GM23338 (cell line): ENCODE data around the gene HLA-B. TPM values are rescaled to one million over a fixed set of nuclear protein-coding genes. Genes with fewer than 3 reads are reported as not detected.

Experiments
- ATAC-seq: fragments of 200-7000 bp; cut with Tn5 transposase; 3 replicates; pipeline ENCODE4 v1.9.1; 2020
- DNase-seq: peaks from one replicate; pipeline ENCODE4 v3.0.0-alpha.2; 2015; ENCODE audit warnings: low spot score
- H2AFZ ChIP-seq: fragments of 200-600 bp; sonication (generic); 2 replicates; pipeline ENCODE4 v1.8.0; 2016; ENCODE audit warnings: antibody characterized with exemption, mild to moderate bottlenecking, moderate library complexity
- H3F3A ChIP-seq: fragments of 200-600 bp; sonication (generic); replicated peaks from 2 replicates; pipeline ENCODE4 v1.8.0; 2017; ENCODE audit warnings: antibody characterized with exemption, mixed run types, low read depth
- H3K27ac ChIP-seq: fragments of 200-600 bp; sonication (generic); 2 replicates; pipeline ENCODE4 v1.6.1; 2016; ENCODE audit warnings: low read depth
- H3K27me3 ChIP-seq: fragments of 200-600 bp; sonication (generic); 2 replicates; pipeline ENCODE4 v1.8.0; 2016; ENCODE audit warnings: mild to moderate bottlenecking, mixed run types, moderate library complexity; ENCODE audit not compliant: insufficient read depth
- H3K36me3 ChIP-seq: fragments of 200-600 bp; sonication (generic); 2 replicates; pipeline ENCODE4 v1.8.0; 2016; ENCODE audit warnings: mild to moderate bottlenecking; ENCODE audit not compliant: insufficient read depth
- H3K4me1 ChIP-seq: fragments of 200-600 bp; sonication (generic); 2 replicates; pipeline ENCODE4 v1.8.0; 2016; ENCODE audit warnings: mild to moderate bottlenecking, moderate library complexity; ENCODE audit not compliant: insufficient read depth
- H3K4me2 ChIP-seq: fragments of 200-600 bp; sonication (generic); 2 replicates; pipeline ENCODE4 v1.7.1; 2017; ENCODE audit warnings: mixed run types
- H3K4me3 ChIP-seq: fragments of 200-600 bp; sonication (generic); 2 replicates; pipeline ENCODE4 v1.6.1; 2016; ENCODE audit warnings: mixed run types
- H3K79me2 ChIP-seq: fragments of 200-600 bp; sonication (generic); replicated peaks from 2 replicates; pipeline ENCODE4 v1.8.0; 2017; ENCODE audit warnings: mild to moderate bottlenecking; ENCODE audit not compliant: insufficient read depth
- H3K9me2 ChIP-seq: fragments of 200-600 bp; sonication (generic); 2 replicates; pipeline ENCODE4 v1.8.0; 2017; ENCODE audit not compliant: insufficient read depth
- H4K20me1 ChIP-seq: fragments of 200-600 bp; sonication (generic); replicated peaks from 2 replicates; pipeline ENCODE4 v1.8.0; 2017; ENCODE audit warnings: mild to moderate bottlenecking; ENCODE audit not compliant: insufficient read depth
- H3K27ac Mint-ChIP-seq: 2 replicates; pipeline ENCODE4 v1.8.0; 2020; ENCODE audit warnings: inconsistent platforms, mild to moderate bottlenecking, moderate library complexity, mixed read lengths
- H3K27me3 Mint-ChIP-seq: 3 replicates; pipeline ENCODE4 v1.8.0; 2022; ENCODE audit warnings: low read depth, mild to moderate bottlenecking, moderate library complexity, mixed read lengths, inconsistent platforms; ENCODE audit not compliant: insufficient read depth, poor library complexity
- H3K36me3 Mint-ChIP-seq: 3 replicates; pipeline ENCODE4 v1.8.0; 2021; ENCODE audit warnings: low read depth, mild to moderate bottlenecking, inconsistent platforms, moderate library complexity, mixed read lengths
- H3K4me1 Mint-ChIP-seq: 3 replicates; pipeline ENCODE4 v1.8.0; 2020; ENCODE audit warnings: mild to moderate bottlenecking, inconsistent platforms, mixed read lengths
- H3K4me3 Mint-ChIP-seq: 3 replicates; pipeline ENCODE4 v1.8.0; 2021; ENCODE audit warnings: moderate library complexity, mild to moderate bottlenecking, inconsistent platforms, mixed read lengths
- H3K9me3 Mint-ChIP-seq: 3 replicates; pipeline ENCODE4 v1.8.0; 2020; ENCODE audit warnings: moderate library complexity, mild to moderate bottlenecking, inconsistent platforms, mixed read lengths
- CTCF ChIP-seq, 2 experiments: fragments of 200-600 bp in 1 of 2; sonication (generic) in 1 of 2; conservative IDR thresholded peaks; 2 replicates each; pipeline versions ENCODE4 v1.5.1 to v1.6.1; 2016 to 2017; ENCODE audit warnings: antibody characterized with exemption in 2 of 2, low read depth in 2 of 2, mild to moderate bottlenecking in 2 of 2, moderate library complexity in 1 of 2
- JUNB ChIP-seq: IDR thresholded peaks from one replicate; pipeline ENCODE4 v1.6.1; 2016; ENCODE audit warnings: antibody characterized with exemption; ENCODE audit not compliant: unreplicated experiment
- NANOG ChIP-seq: IDR thresholded peaks from 2 replicates; pipeline ENCODE4 v1.6.1; 2016; ENCODE audit warnings: antibody characterized with exemption, borderline replicate concordance
- POLR2AphosphoS5 ChIP-seq: IDR thresholded peaks from 2 replicates; pipeline ENCODE4 v1.6.1; 2016; ENCODE audit warnings: antibody characterized with exemption, low read depth
- REST ChIP-seq: IDR thresholded peaks from one replicate; pipeline ENCODE4 v1.6.1; 2018; ENCODE audit warnings: antibody characterized with exemption; ENCODE audit not compliant: unreplicated experiment
- ZNF114 ChIP-seq: fragments of 250-450 bp; sonication (Bioruptor Pico); IDR thresholded peaks from 2 replicates; pipeline ENCODE4 v1.5.0; 2020; ENCODE audit warnings: mild to moderate bottlenecking, moderate library complexity
- ZNF462 ChIP-seq: fragments of 250-450 bp; sonication (Bioruptor Pico); IDR thresholded peaks from 2 replicates; pipeline ENCODE4 v1.5.0; 2020; ENCODE audit warnings: mild to moderate bottlenecking, moderate library complexity
- polyA plus RNA-seq: library from polyadenylated mRNA; unstranded; fragments of >200 nt; fragmentation: Nextera tagmentation; extraction: Ambion mirVana; gene quantifications from 2 replicates; pipeline ENCODE4 v1.2.1, GENCODE V29; 2016
- total RNA-seq: library from RNA; depleted of rRNA; stranded (reverse); fragments of >200 nt; shearing (Covaris generic); gene quantifications from 2 replicates; pipeline ENCODE4 v1.2.3, GENCODE V29; 2014
- TF ChIP-seq, protein P1 (sequence below): IDR thresholded peaks from 2 replicates; pipeline ENCODE4 v1.6.1; 2016; ENCODE audit warnings: antibody characterized with exemption

Gene HLA-B
- total and polyA plus RNA-seq, 2 experiments from 2014 or later, result 44.3 to 86.0 TPM

- DNase-seq (peak; percentile 71), ATAC-seq (no peak)
- H3K36me3 Mint-ChIP-seq, result peaks cover 53% of the 10 kb centered on the region
These were observed 20.0 kb downstream of the HLA-B start for GRCh38 chr6:31336896-31337496.

More at GRCh38 chr6:31336896-31337496, 20.0 kb downstream of the HLA-B start:
- Histone ChIP-seq H3F3A (no peaks in the 10 kb centered on the region), H3K79me2 (no peaks in the 10 kb centered on the region), H4K20me1 (no peaks in the 10 kb centered on the region), H3K4me2 (no peak overlapping the region), H3K27ac (no peak overlapping the region; the same call in 1 of the 2 replicates), H3K9me2 (peaks cover 3% of the 10 kb centered on the region; the same call in 1 of the 2 replicates), H2AFZ (no peak overlapping the region), H3K4me3 (no peak overlapping the region), H3K4me1 (no peaks in the 10 kb centered on the region), H3K36me3 (peaks cover 15% of the 10 kb centered on the region; the same call in 1 of the 2 replicates), H3K27me3 (no peaks in the 10 kb centered on the region)
- Mint-ChIP-seq H3K27ac (no peak overlapping the region), H3K4me1 (no peaks in the 10 kb centered on the region), H3K4me3 (no peak overlapping the region), H3K27me3 (peaks cover 8% of the 10 kb centered on the region), H3K9me3 (peaks cover 68% of the 10 kb centered on the region)
- no peak for TF ChIP-seq POLR2AphosphoS5
- no peak for TF ChIP-seq NANOG
- no peak for TF ChIP-seq REST
- TF ChIP-seq, protein P1, sequence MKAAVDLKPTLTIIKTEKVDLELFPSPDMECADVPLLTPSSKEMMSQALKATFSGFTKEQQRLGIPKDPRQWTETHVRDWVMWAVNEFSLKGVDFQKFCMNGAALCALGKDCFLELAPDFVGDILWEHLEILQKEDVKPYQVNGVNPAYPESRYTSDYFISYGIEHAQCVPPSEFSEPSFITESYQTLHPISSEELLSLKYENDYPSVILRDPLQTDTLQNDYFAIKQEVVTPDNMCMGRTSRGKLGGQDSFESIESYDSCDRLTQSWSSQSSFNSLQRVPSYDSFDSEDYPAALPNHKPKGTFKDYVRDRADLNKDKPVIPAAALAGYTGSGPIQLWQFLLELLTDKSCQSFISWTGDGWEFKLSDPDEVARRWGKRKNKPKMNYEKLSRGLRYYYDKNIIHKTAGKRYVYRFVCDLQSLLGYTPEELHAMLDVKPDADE, result no peak
- TF ChIP-seq ZNF114, result no peak
- no peak for TF ChIP-seq ZNF462 (CRISPR knock-in tag)
- no peak for TF ChIP-seq JUNB
- no peak for TF ChIP-seq CTCF (conservative IDR thresholded peaks at IDR 0.05; ENCODE audit: low read depth in 2 of 2)
